ENCODE data around the gene NPAS2.
A peak's percentile ranks its signal among the peaks of the same experiment; 100 is the strongest.

Gene NPAS2

GRCh38 chr2:100799686-100800085 is 20.3 kb upstream of the NPAS2 start:
- no peak for DNase-seq

DNA sequence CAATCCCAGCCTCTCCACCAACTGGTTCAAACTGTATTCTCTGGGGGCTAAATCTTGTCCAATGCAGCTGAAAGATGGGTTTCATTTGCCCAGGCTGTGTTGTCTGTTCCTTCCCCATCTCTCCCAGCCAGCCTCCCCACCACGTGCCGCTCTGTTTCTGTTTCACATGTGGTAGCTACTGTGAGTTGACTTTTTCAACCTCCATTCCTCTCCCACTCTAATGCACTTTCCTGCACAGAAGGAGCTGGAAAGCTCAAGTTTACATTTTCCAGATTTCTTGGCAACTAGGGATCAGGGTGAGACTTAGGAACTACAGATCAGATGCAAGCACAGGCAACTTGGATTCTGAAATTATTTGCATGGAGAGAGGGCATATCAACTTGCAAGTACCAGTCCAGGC is 19.0 kb upstream of the NPAS2 start:
- no peak for DNase-seq

GRCh38 chr2:100801402-100801801 is 18.5 kb upstream of the NPAS2 start:
- DNase-seq, result no peak

- DNase-seq, result no peak
Observed at GRCh38 chr2:100802066-100802465, 17.9 kb upstream of the NPAS2 start.

DNA sequence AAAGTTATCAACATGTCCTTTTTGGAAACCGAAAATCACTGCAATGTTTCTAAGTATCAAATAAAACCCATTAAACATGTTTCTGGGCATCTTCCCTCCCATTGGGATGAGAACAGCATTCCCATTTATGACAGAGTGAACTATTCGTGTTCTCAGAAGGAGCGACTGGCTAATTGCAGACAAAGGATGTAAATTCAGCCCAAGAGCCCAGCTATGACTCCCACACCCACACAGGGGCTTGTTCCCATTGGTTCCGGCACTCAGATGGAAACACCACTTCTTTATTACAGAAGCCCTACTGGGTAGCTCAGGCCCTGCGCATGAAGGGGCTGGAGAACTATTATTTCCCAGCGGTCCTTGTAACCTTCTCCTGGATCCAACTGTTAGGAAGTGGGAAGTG is 16.6 kb upstream of the NPAS2 start:
- no peak for DNase-seq

- DNase-seq, result no peak
Observed at GRCh38 chr2:100806550-100806949, 13.4 kb upstream of the NPAS2 start.

- DNase-seq, result no peak
Observed at GRCh38 chr2:100807707-100808106, 12.2 kb upstream of the NPAS2 start.

DNA sequence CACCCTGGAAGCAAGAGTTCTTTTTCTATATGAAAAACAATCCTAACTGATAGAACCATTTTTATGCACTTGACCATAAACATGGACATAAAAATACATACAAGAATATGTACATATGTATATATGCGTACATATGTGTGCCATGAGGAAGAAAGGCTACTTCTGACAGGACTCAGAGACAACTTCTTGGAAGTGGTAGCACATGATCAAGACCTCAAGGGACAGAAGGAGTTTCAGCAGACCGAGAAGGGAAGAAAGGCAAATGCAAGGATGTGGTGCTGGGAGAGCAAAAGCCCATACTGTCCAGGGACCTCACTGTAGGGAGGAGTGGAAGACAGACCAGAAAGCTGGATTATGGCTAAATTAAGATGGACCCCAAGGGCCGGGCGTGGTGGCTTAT is 11.4 kb upstream of the NPAS2 start:
- no peak for DNase-seq

DNA sequence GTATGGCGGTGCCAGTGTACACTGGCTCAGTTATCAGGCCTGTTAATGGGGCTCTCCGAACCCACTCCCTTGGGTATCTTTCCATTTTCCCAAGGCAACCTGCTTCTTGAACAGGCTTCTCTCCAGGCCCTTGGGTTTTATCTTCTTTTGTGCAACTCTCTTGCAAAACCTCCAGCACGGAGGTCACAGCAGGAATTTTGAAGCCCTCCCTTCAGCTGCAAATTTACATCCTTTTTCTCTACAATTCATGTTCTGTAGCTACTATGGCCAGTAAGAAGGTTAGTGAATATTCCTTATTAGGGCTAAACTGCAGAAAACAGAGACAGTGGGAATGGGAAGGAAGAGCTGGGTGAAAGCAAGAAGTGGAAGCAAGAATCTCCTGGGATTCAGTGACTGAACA is 10.4 kb upstream of the NPAS2 start:
- no peak for DNase-seq

DNA sequence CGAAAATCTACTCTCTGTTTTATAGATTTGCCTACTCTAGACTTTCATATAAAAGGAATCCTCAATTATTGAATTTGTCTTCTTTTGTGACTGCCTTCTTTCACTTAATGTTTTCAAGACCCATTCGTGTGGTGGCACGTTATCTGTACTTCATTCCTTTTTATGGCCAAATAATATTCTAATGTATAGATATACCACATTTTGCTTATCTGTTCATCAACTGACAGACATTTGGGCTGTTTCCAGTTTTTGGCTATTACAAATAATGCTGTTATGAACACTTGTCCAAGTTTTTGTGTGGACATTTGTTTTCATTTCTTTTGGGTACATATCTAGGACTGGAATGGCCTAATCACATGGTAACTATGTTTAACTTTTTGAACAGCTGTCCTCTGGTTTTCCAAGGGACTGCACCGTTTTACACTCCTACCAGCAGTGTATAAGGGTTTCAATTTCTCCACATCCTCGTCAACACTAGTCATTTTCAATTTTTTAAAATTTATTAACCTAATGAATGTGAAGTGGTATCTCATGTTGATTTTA is 9.3 kb upstream of the NPAS2 start:
- no peak for DNase-seq

- peak; percentile 14 to 16 for DNase-seq
Observed at GRCh38 chr2:100812116-100812515, 7.8 kb upstream of the NPAS2 start.

- no peak for DNase-seq
Observed at GRCh38 chr2:100812573-100812972, 7.4 kb upstream of the NPAS2 start.

DNA sequence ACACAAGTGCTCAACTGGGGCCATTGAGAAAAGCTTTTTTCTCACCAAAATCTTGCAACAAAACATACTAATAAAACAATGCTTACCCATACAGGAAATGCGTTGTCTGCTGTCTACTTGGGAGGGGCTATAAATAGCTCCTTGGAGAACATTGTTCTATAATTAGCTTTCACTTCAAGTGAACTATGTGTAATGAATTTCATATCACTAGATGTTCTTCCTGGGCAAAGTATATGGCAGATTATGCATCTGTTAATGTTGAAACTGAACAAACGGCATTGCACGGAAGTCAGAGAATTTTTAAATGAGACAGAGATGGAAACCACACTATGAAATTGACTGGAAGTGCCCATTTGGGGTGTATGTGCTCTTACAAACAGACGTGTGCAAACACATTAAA is 6.4 kb upstream of the NPAS2 start:
- DNase-seq, result peak in 1 of 2 donors; percentile 38

GRCh38 chr2:100814043-100814442 is 5.9 kb upstream of the NPAS2 start:
- no peak for DNase-seq

DNA sequence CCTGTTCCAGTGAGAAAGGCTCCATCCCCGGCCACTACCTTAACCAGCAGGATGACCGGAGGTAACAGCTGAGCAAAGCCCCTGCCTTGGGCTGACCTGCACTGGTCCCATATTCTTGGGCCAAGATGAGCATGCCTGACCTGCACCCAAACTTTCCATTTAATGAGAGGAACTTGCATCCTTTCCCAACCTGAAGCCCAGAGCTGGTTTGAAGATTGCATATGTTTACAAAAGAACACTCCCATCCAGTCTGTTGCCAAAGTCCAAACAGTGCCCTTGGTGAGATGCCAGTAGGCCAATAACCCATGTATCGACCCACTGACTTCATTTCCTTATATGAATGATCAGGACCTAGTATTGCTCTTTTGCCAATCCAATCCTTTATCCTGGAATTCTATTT is 5.5 kb upstream of the NPAS2 start:
- no peak for DNase-seq

GRCh38 chr2:100817388-100817985 is 2.5 kb upstream of the NPAS2 start:
- no peak for DNase-seq

- DNase-seq, result no peak
Observed at GRCh38 chr2:100818003-100818605, 1.8 kb upstream of the NPAS2 start.

- no peak for DNase-seq
Observed at GRCh38 chr2:100818606-100819369, 1.2 kb upstream of the NPAS2 start.

- DNase-seq, result no peak
Observed at GRCh38 chr2:100820273-100820522, 259 bp downstream of the NPAS2 start.

GRCh38 chr2:100820523-100821254 is 750 bp downstream of the NPAS2 start:
- no peak for DNase-seq

GRCh38 chr2:100821255-100821910 is 1.4 kb downstream of the NPAS2 start:
- DNase-seq, result no peak

- DNase-seq, result no peak
Observed at GRCh38 chr2:100821911-100822265, 1.9 kb downstream of the NPAS2 start.

- DNase-seq, result no peak
Observed at GRCh38 chr2:100822587-100823248, 2.8 kb downstream of the NPAS2 start.
